ENCODE measurements around the gene EME2. TPM values are rescaled to one million over a fixed set of nuclear protein-coding genes. Genes with fewer than 3 reads are reported as not detected.

The EME2 gene
- total RNA-seq, 1 donor from 2014 or later, result 35.9 TPM

GRCh38 chr16:1819611-1820010, 47.0 kb downstream of the EME2 start:
- DNase-seq (ENCODE audit: extremely low spot score, unreplicated experiment), result no peak
- TF ChIP-seq CTCF (conservative IDR thresholded peaks at IDR 0.05), result no peak
- Mint-ChIP-seq H3K27me3 (no peaks in the 10 kb centered on the region), H3K4me3 (no peak overlapping the region), H3K9me3 (no peaks in the 10 kb centered on the region), H3K4me1 (ENCODE audit: unreplicated experiment) (no peaks in the 10 kb centered on the region), H3K36me3 (peaks cover 6% of the 10 kb centered on the region), H3K27ac (no peak overlapping the region)

- Mint-ChIP-seq H3K27ac (no peak overlapping the region), H3K4me3 (no peak overlapping the region), H3K27me3 (no peaks in the 10 kb centered on the region), H3K4me1 (ENCODE audit: unreplicated experiment) (no peaks in the 10 kb centered on the region), H3K36me3 (peaks cover 2% of the 10 kb centered on the region), H3K9me3 (no peaks in the 10 kb centered on the region)
- no peak for TF ChIP-seq CTCF (conservative IDR thresholded peaks at IDR 0.05)
- DNase-seq (ENCODE audit: extremely low spot score, unreplicated experiment), result no peak
These were observed 47.7 kb downstream of the EME2 start for GRCh38 chr16:1820096-1820945.

GRCh38 chr16:1820946-1821290, 48.3 kb downstream of the EME2 start:
- H3K9me3 Mint-ChIP-seq, result no peaks in the 10 kb centered on the region
- TF ChIP-seq CTCF (conservative IDR thresholded peaks at IDR 0.05), result no peak
- no peak for DNase-seq (ENCODE audit: extremely low spot score, unreplicated experiment)
- no peaks in the 10 kb centered on the region for H3K4me1 Mint-ChIP-seq (ENCODE audit: unreplicated experiment)
- H3K36me3 Mint-ChIP-seq, result no peaks in the 10 kb centered on the region
- H3K27me3 Mint-ChIP-seq, result no peaks in the 10 kb centered on the region
- no peak overlapping the region for H3K27ac Mint-ChIP-seq
- H3K4me3 Mint-ChIP-seq, result no peak overlapping the region

- TF ChIP-seq CTCF (conservative IDR thresholded peaks at IDR 0.05), result no peak
- Mint-ChIP-seq H3K27ac (no peak overlapping the region), H3K4me1 (ENCODE audit: unreplicated experiment) (no peaks in the 10 kb centered on the region), H3K9me3 (no peaks in the 10 kb centered on the region), H3K27me3 (no peaks in the 10 kb centered on the region), H3K36me3 (no peaks in the 10 kb centered on the region), H3K4me3 (no peak overlapping the region)
- DNase-seq (ENCODE audit: extremely low spot score, unreplicated experiment), result no peak
These were observed 49.4 kb downstream of the EME2 start for GRCh38 chr16:1821861-1822611.

- H3K9me3 Mint-ChIP-seq, result no peaks in the 10 kb centered on the region
- no peak overlapping the region for H3K27ac Mint-ChIP-seq
- H3K36me3 Mint-ChIP-seq, result no peaks in the 10 kb centered on the region
- no peak for TF ChIP-seq CTCF (conservative IDR thresholded peaks at IDR 0.05)
- no peak for DNase-seq (ENCODE audit: extremely low spot score, unreplicated experiment)
- peaks cover 5% of the 10 kb centered on the region for H3K4me1 Mint-ChIP-seq (ENCODE audit: unreplicated experiment)
- H3K4me3 Mint-ChIP-seq, result no peak overlapping the region
- H3K27me3 Mint-ChIP-seq, result no peaks in the 10 kb centered on the region
These were observed 50.2 kb downstream of the EME2 start for GRCh38 chr16:1822801-1823200.

Data from type B pancreatic cell (in vitro differentiated cells).